Measurements from ENCODE around the gene TRPT1.

TRPT1 gene

GRCh38 chr11:64237484-64237951, 11.5 kb upstream of the TRPT1 start:
- Histone ChIP-seq H3K9me2 (replicated peaks; ENCODE audit: control insufficient read depth, low read length) (no peaks in the 10 kb centered on the region), H3K4me3 (ENCODE audit: low read length) (peak overlapping the region; percentile 99), H3K9me3 (ENCODE audit: control insufficient read depth, insufficient read depth, low read length) (no peaks in the 10 kb centered on the region), H3K36me3 (ENCODE audit: control insufficient read depth, low read length) (peaks cover 48% of the 10 kb centered on the region), H4K20me1 (ENCODE audit: control insufficient read depth, insufficient read depth, low read depth, low read length) (no peaks in the 10 kb centered on the region; the same call in 1 of the 2 replicates), H3K27me3 (ENCODE audit: control insufficient read depth, low read length) (no peaks in the 10 kb centered on the region), H3F3A (ENCODE audit: control insufficient read depth, insufficient read depth) (peaks cover 39% of the 10 kb centered on the region), H3K4me1 (ENCODE audit: control insufficient read depth, low read length) (peaks cover 68% of the 10 kb centered on the region), H3K27ac (ENCODE audit: low read depth, low read length) (peak overlapping the region; percentile 97), H3K4me2 (ENCODE audit: low read length) (peak overlapping the region; percentile 92), H3K79me2 (ENCODE audit: control insufficient read depth, low read length) (peaks cover 28% of the 10 kb centered on the region)
- TF ChIP-seq CTCF (IDR thresholded peaks at IDR 0.05; ENCODE audit: low read depth, low read length, poor library complexity, severe bottlenecking) (no peak), EZH2phosphoT487 (IDR thresholded peaks at IDR 0.05; ENCODE audit: borderline replicate concordance, low read length) (no peak)

GRCh38 chr11:64235437-64236161, 9.6 kb upstream of the TRPT1 start:
- Histone ChIP-seq H3K36me3 (ENCODE audit: control insufficient read depth, low read length) (peaks cover 40% of the 10 kb centered on the region), H3K4me1 (ENCODE audit: control insufficient read depth, low read length) (peaks cover 82% of the 10 kb centered on the region), H3K9me3 (ENCODE audit: control insufficient read depth, insufficient read depth, low read length) (no peaks in the 10 kb centered on the region), H3K27ac (ENCODE audit: low read depth, low read length) (peak overlapping the region; percentile 44), H3K4me2 (ENCODE audit: low read length) (peak overlapping the region; percentile 98), H3F3A (ENCODE audit: control insufficient read depth, insufficient read depth) (peaks cover 42% of the 10 kb centered on the region), H4K20me1 (ENCODE audit: control insufficient read depth, insufficient read depth, low read depth, low read length) (no peaks in the 10 kb centered on the region; the same call in 1 of the 2 replicates), H3K9me2 (replicated peaks; ENCODE audit: control insufficient read depth, low read length) (no peaks in the 10 kb centered on the region), H3K4me3 (ENCODE audit: low read length) (peak overlapping the region; percentile 90), H3K27me3 (ENCODE audit: control insufficient read depth, low read length) (no peaks in the 10 kb centered on the region), H3K79me2 (ENCODE audit: control insufficient read depth, low read length) (peaks cover 29% of the 10 kb centered on the region)
- TF ChIP-seq EZH2phosphoT487 (IDR thresholded peaks at IDR 0.05; ENCODE audit: borderline replicate concordance, low read length) (no peak), CTCF (IDR thresholded peaks at IDR 0.05; ENCODE audit: low read depth, low read length, poor library complexity, severe bottlenecking) (no peak)

- Histone ChIP-seq H3K9me3 (ENCODE audit: control insufficient read depth, insufficient read depth, low read length) (no peaks in the 10 kb centered on the region), H3K36me3 (ENCODE audit: control insufficient read depth, low read length) (peaks cover 35% of the 10 kb centered on the region), H3K9me2 (replicated peaks; ENCODE audit: control insufficient read depth, low read length) (no peaks in the 10 kb centered on the region), H3K27ac (ENCODE audit: low read depth, low read length) (peak overlapping the region; percentile 44), H3K4me1 (ENCODE audit: control insufficient read depth, low read length) (peaks cover 78% of the 10 kb centered on the region), H3K79me2 (ENCODE audit: control insufficient read depth, low read length) (peaks cover 27% of the 10 kb centered on the region), H3F3A (ENCODE audit: control insufficient read depth, insufficient read depth) (peaks cover 36% of the 10 kb centered on the region), H3K27me3 (ENCODE audit: control insufficient read depth, low read length) (no peaks in the 10 kb centered on the region), H4K20me1 (ENCODE audit: control insufficient read depth, insufficient read depth, low read depth, low read length) (no peaks in the 10 kb centered on the region; the same call in 1 of the 2 replicates), H3K4me2 (ENCODE audit: low read length) (peak overlapping the region; percentile 98), H3K4me3 (ENCODE audit: low read length) (peak overlapping the region; percentile 90)
- no peak for TF ChIP-seq CTCF (IDR thresholded peaks at IDR 0.05; ENCODE audit: low read depth, low read length, poor library complexity, severe bottlenecking)
- TF ChIP-seq EZH2phosphoT487 (IDR thresholded peaks at IDR 0.05; ENCODE audit: borderline replicate concordance, low read length): no peak
These were observed 8.8 kb upstream of the TRPT1 start for GRCh38 chr11:64234647-64235379.
